Measurements from ENCODE around the gene FAIM2.

GRCh38 chr12:49825360-49825970, 78.2 kb downstream of the FAIM2 start:
- no peak for TF ChIP-seq EZH2 (IDR thresholded peaks at IDR 0.05; ENCODE audit: borderline replicate concordance, low read depth, low read length, severe bottlenecking)
- no peak for TF ChIP-seq CTCF (IDR thresholded peaks at IDR 0.05; ENCODE audit: borderline replicate concordance, extremely low read depth, low read length, poor library complexity, severe bottlenecking)
